BLaER1 treated with 17β-estradiol and CSF1 and Interleukin-3, amounts not matched to agents 10 nM and 100 nM (cell line): ENCODE data around the gene CDH4.
A peak's percentile ranks its signal among the peaks of the same experiment; 100 is the strongest.

Experiments
- H3K27ac ChIP-seq, 11 experiments: shearing (Covaris generic); formaldehyde crosslinking; 2 replicates each; pipeline ENCODE4 v1.8.1; 2022
- H3K27me3 ChIP-seq, 11 experiments: shearing (Covaris generic); formaldehyde crosslinking; 2 replicates each; pipeline ENCODE4 v1.8.1; 2022
- H3K36me3 ChIP-seq, 11 experiments: shearing (Covaris generic); formaldehyde crosslinking; 2 replicates each; pipeline ENCODE4 v1.8.1; 2022
- H3K4me1 ChIP-seq, 10 experiments: shearing (Covaris generic); formaldehyde crosslinking; 2 replicates each; pipeline ENCODE4 v1.8.1; 2022
- H3K4me2 ChIP-seq, 11 experiments: shearing (Covaris generic); formaldehyde crosslinking; 2 replicates each; pipeline ENCODE4 v1.8.1; 2022
- H3K4me3 ChIP-seq, 10 experiments: shearing (Covaris generic); formaldehyde crosslinking; 2 replicates each; pipeline ENCODE4 v1.8.1; 2022
- H3K9ac ChIP-seq, 11 experiments: shearing (Covaris generic); formaldehyde crosslinking; 2 replicates each; pipeline ENCODE4 v1.8.1; 2022
- H3K9me3 ChIP-seq, 11 experiments: shearing (Covaris generic); formaldehyde crosslinking; replicated peaks in 1 of 11; 2 replicates each; pipeline ENCODE4 v1.8.1; 2022
- H4K20me1 ChIP-seq, 11 experiments: shearing (Covaris generic); formaldehyde crosslinking; 2 replicates each; pipeline ENCODE4 v1.8.1; 2022
- Cebpa-rat ChIP-seq, 11 experiments: shearing (Covaris generic); IDR thresholded peaks; 2 replicates each; pipeline ENCODE4 v1.8.1; 2022

CDH4 gene

GRCh38 chr20:61656198-61656597, 404.1 kb downstream of the CDH4 start:
- H3K4me1 ChIP-seq: peaks cover 8 to 42% (median 36%) of the 10 kb centered on the region in 10 experiments; a peak in 19 of 20 replicates
- no peaks in the 10 kb centered on the region for H3K36me3 ChIP-seq
- no peak overlapping the region for H3K4me3 ChIP-seq
- H4K20me1 ChIP-seq: no peaks in the 10 kb centered on the region; a peak in 1 of 22 replicates
- H3K27me3 ChIP-seq: no peaks in the 10 kb centered on the region
- H3K9me3 ChIP-seq: peaks cover 5 to 15% (median 12%) of the 10 kb centered on the region in 11 experiments; a peak in 19 of 22 replicates
- H3K4me2 ChIP-seq: no peak overlapping the region
- H3K9ac ChIP-seq: no peak overlapping the region
- H3K27ac ChIP-seq: no peak overlapping the region
- TF ChIP-seq Cebpa-rat (IDR thresholded peaks at IDR 0.05): no peak

- Histone ChIP-seq H3K4me3 (no peak overlapping the region), H3K27ac (no peak overlapping the region), H3K4me1 (peaks cover 8 to 54% (median 40%) of the 10 kb centered on the region in 10 experiments; a peak in 19 of 20 replicates), H3K27me3 (no peaks in the 10 kb centered on the region), H3K9me3 (peaks cover 5 to 15% (median 12%) of the 10 kb centered on the region in 11 experiments; a peak in 19 of 22 replicates), H3K36me3 (no peaks in the 10 kb centered on the region), H3K4me2 (peak overlapping the region in 4 of 11 experiments; percentile 1 to 18 (median 11); a peak in 5 of 22 replicates), H3K9ac (no peak overlapping the region), H4K20me1 (no peaks in the 10 kb centered on the region; a peak in 2 of 22 replicates)
- no peak for TF ChIP-seq Cebpa-rat (IDR thresholded peaks at IDR 0.05)
Measured at GRCh38 chr20:61657721-61658377, 405.8 kb downstream of the CDH4 start.

GRCh38 chr20:61658563-61658962, 406.5 kb downstream of the CDH4 start:
- Histone ChIP-seq H4K20me1 (no peaks in the 10 kb centered on the region; a peak in 2 of 22 replicates), H3K36me3 (no peaks in the 10 kb centered on the region), H3K27ac (no peak overlapping the region), H3K27me3 (no peaks in the 10 kb centered on the region), H3K9me3 (peaks cover 5 to 15% (median 12%) of the 10 kb centered on the region in 11 experiments; a peak in 19 of 22 replicates), H3K4me2 (peak overlapping the region in 3 of 11 experiments; percentile 6 to 18 (median 16); a peak in 4 of 22 replicates), H3K4me1 (peaks cover 8 to 61% (median 43%) of the 10 kb centered on the region in 10 experiments; a peak in 19 of 20 replicates), H3K9ac (no peak overlapping the region), H3K4me3 (no peak overlapping the region)
- no peak for TF ChIP-seq Cebpa-rat (IDR thresholded peaks at IDR 0.05)

GRCh38 chr20:61659246-61659993, 407.4 kb downstream of the CDH4 start:
- Histone ChIP-seq H3K4me3 (peak overlapping the region in 3 of 10 experiments; percentile 17 to 39 (median 28); a peak in 3 of 20 replicates), H3K4me1 (peaks cover 8 to 69% (median 51%) of the 10 kb centered on the region in 10 experiments; a peak in 19 of 20 replicates), H3K27ac (peak overlapping the region in 5 of 11 experiments; percentile 7 to 41 (median 36); a peak in 7 of 22 replicates), H3K9ac (peak overlapping the region in 8 of 11 experiments; percentile 3 to 37 (median 16); a peak in 6 of 22 replicates), H3K36me3 (no peaks in the 10 kb centered on the region), H4K20me1 (no peaks in the 10 kb centered on the region; a peak in 2 of 22 replicates), H3K4me2 (peak overlapping the region; percentile 71 to 94 (median 90)), H3K27me3 (no peaks in the 10 kb centered on the region), H3K9me3 (peaks cover 4 to 7% (median 6%) of the 10 kb centered on the region in 11 experiments; a peak in 19 of 22 replicates)
- TF ChIP-seq Cebpa-rat (IDR thresholded peaks at IDR 0.05): no peak

- H3K27ac ChIP-seq: peak overlapping the region in 3 of 11 experiments; percentile 7 to 41 (median 36); a peak in 5 of 22 replicates
- peaks cover 0 to 1% (median under 1%) of the 10 kb centered on the region in 11 experiments; a peak in 7 of 22 replicates for H3K9me3 ChIP-seq
- peak overlapping the region in 3 of 10 experiments; percentile 17 to 39 (median 28); a peak in 3 of 20 replicates for H3K4me3 ChIP-seq
- peak overlapping the region; percentile 71 to 94 (median 90) for H3K4me2 ChIP-seq
- peak overlapping the region in 6 of 11 experiments; percentile 13 to 37 (median 16); a peak in 5 of 22 replicates for H3K9ac ChIP-seq
- peaks cover 8 to 75% (median 57%) of the 10 kb centered on the region in 10 experiments; a peak in 19 of 20 replicates for H3K4me1 ChIP-seq
- no peaks in the 10 kb centered on the region for H3K36me3 ChIP-seq
- no peaks in the 10 kb centered on the region; a peak in 2 of 22 replicates for H4K20me1 ChIP-seq
- H3K27me3 ChIP-seq: no peaks in the 10 kb centered on the region
- no peak for TF ChIP-seq Cebpa-rat (IDR thresholded peaks at IDR 0.05)
Measured at GRCh38 chr20:61659994-61660346, 407.9 kb downstream of the CDH4 start.

GRCh38 chr20:61660559-61660958, 408.5 kb downstream of the CDH4 start:
- peak overlapping the region in 1 of 11 experiments; percentile 36; a peak in 2 of 22 replicates for H3K27ac ChIP-seq

GRCh38 chr20:61661025-61661424, 409.0 kb downstream of the CDH4 start:
- Histone ChIP-seq H3K9me3 (no peaks in the 10 kb centered on the region), H3K27ac (no peak overlapping the region; a peak in 1 of 22 replicates), H3K4me3 (no peak overlapping the region), H3K36me3 (no peaks in the 10 kb centered on the region), H3K4me1 (peaks cover 8 to 85% (median 67%) of the 10 kb centered on the region in 10 experiments; a peak in 19 of 20 replicates), H3K27me3 (no peaks in the 10 kb centered on the region), H3K4me2 (peak overlapping the region in 9 of 11 experiments; percentile 80 to 94 (median 90); a peak in 15 of 22 replicates), H3K9ac (peak overlapping the region in 1 of 11 experiments; percentile 16; a peak in 1 of 22 replicates), H4K20me1 (no peaks in the 10 kb centered on the region; a peak in 2 of 22 replicates)
- TF ChIP-seq Cebpa-rat (IDR thresholded peaks at IDR 0.05): no peak

More at GRCh38 chr20:61660559-61660958, 408.5 kb downstream of the CDH4 start:
- no peak for TF ChIP-seq Cebpa-rat (IDR thresholded peaks at IDR 0.05)
- no peaks in the 10 kb centered on the region; a peak in 2 of 22 replicates for H4K20me1 ChIP-seq
- H3K9me3 ChIP-seq: no peaks in the 10 kb centered on the region
- no peaks in the 10 kb centered on the region for H3K36me3 ChIP-seq
- peak overlapping the region in 10 of 11 experiments; percentile 72 to 94 (median 90); a peak in 19 of 22 replicates for H3K4me2 ChIP-seq
- peak overlapping the region in 2 of 11 experiments; percentile 16 to 33; a peak in 3 of 22 replicates for H3K9ac ChIP-seq
- no peak overlapping the region for H3K4me3 ChIP-seq
- no peaks in the 10 kb centered on the region for H3K27me3 ChIP-seq
- peaks cover 8 to 81% (median 63%) of the 10 kb centered on the region in 10 experiments; a peak in 19 of 20 replicates for H3K4me1 ChIP-seq

GRCh38 chr20:61661583-61661982, 409.5 kb downstream of the CDH4 start:
- Histone ChIP-seq H3K4me1 (peaks cover 14 to 91% (median 73%) of the 10 kb centered on the region in 10 experiments), H3K36me3 (no peaks in the 10 kb centered on the region), H3K27me3 (no peaks in the 10 kb centered on the region), H4K20me1 (no peaks in the 10 kb centered on the region; a peak in 2 of 22 replicates), H3K4me3 (no peak overlapping the region), H3K9me3 (no peaks in the 10 kb centered on the region), H3K9ac (no peak overlapping the region), H3K4me2 (peak overlapping the region in 6 of 11 experiments; percentile 80 to 94 (median 92); a peak in 11 of 22 replicates), H3K27ac (no peak overlapping the region)
- TF ChIP-seq Cebpa-rat (IDR thresholded peaks at IDR 0.05): no peak
